Hepatocyte (in vitro differentiated cells): ENCODE results near the gene TGFB1. TPM values are rescaled to one million over a fixed set of nuclear protein-coding genes. Genes with fewer than 3 reads are reported as not detected.
"Not testable (repeated sequence)": the region's sequence is repeated elsewhere in the genome, so short reads cannot be mapped to it uniquely, and the experiment has no call there.

ENCODE experiments used
- DNase-seq: peaks from one replicate; pipeline ENCODE4 v3.0.0-alpha.2; 2016; ENCODE audit warnings: low spot score
- H2AFZ ChIP-seq: fragments of 200-600 bp; sonication (generic); 2 replicates; pipeline ENCODE4 v1.6.0; 2016; ENCODE audit warnings: antibody characterized with exemption, mild to moderate bottlenecking
- H3K27ac ChIP-seq: fragments of 200-600 bp; sonication (generic); 2 replicates; pipeline ENCODE4 v1.5.1; 2016; ENCODE audit warnings: mild to moderate bottlenecking
- H3K27me3 ChIP-seq: fragments of 200-600 bp; sonication (generic); 2 replicates; pipeline ENCODE4 v1.6.1; 2016
- H3K36me3 ChIP-seq: fragments of 200-600 bp; sonication (generic); replicated peaks from 2 replicates; pipeline ENCODE4 v1.5.1; 2016; ENCODE audit warnings: low read depth; ENCODE audit not compliant: insufficient read depth
- H3K4me1 ChIP-seq: fragments of 200-600 bp; sonication (generic); 2 replicates; pipeline ENCODE4 v1.5.1; 2016; ENCODE audit warnings: mild to moderate bottlenecking, moderate library complexity; ENCODE audit not compliant: insufficient read depth
- H3K4me2 ChIP-seq: fragments of 200-600 bp; sonication (generic); 2 replicates; pipeline ENCODE4 v1.6.0; 2016
- H3K4me3 ChIP-seq: fragments of 200-600 bp; sonication (generic); 2 replicates; pipeline ENCODE4 v1.5.1; 2016; ENCODE audit warnings: mild to moderate bottlenecking
- H3K79me2 ChIP-seq: fragments of 200-600 bp; sonication (generic); 2 replicates; pipeline ENCODE4 v1.6.0; 2017; ENCODE audit warnings: mild to moderate bottlenecking
- H3K9me2 ChIP-seq: fragments of 200-600 bp; sonication (generic); replicated peaks from 2 replicates; pipeline ENCODE4 v1.6.0; 2017; ENCODE audit warnings: mild to moderate bottlenecking; ENCODE audit not compliant: insufficient read depth
- H3K9me3 ChIP-seq: fragments of 200-600 bp; sonication (generic); 2 replicates; pipeline ENCODE4 v1.5.1; 2016; ENCODE audit warnings: low read depth, mild to moderate bottlenecking
- H4K20me1 ChIP-seq: fragments of 200-600 bp; sonication (generic); 2 replicates; pipeline ENCODE4 v1.6.0; 2016; ENCODE audit warnings: mild to moderate bottlenecking; ENCODE audit not compliant: insufficient read depth, poor library complexity, severe bottlenecking
- EZH2 ChIP-seq: fragments of 200-600 bp; sonication (generic); IDR thresholded peaks from 2 replicates; pipeline ENCODE4 v1.6.1; 2016; ENCODE audit warnings: antibody characterized with exemption, mild to moderate bottlenecking, borderline replicate concordance
- EZH2phosphoT487 ChIP-seq: fragments of 200-600 bp; sonication (generic); IDR thresholded peaks from one replicate; pipeline ENCODE4 v1.6.1; 2018; ENCODE audit warnings: antibody characterized with exemption, mild to moderate bottlenecking, low read depth, moderate library complexity; ENCODE audit not compliant: unreplicated experiment, severe bottlenecking
- WGBS: methylation state at CpG from one replicate; pipeline ENCODE4 v1.1.6; 2016; ENCODE audit warnings: low lambda C conversion rate; ENCODE audit errors: missing lambda C conversion rate; 5-methylcytosine and 5-hydroxymethylcytosine counted together
- polyA plus RNA-seq: library from polyadenylated mRNA; unstranded; fragments of >200 nt; fragmentation: Nextera tagmentation; extraction: Ambion mirVana; gene quantifications from 2 replicates; pipeline ENCODE4 v1.2.1, GENCODE V29; 2016
- small RNA-seq: library from RNA; depleted of rRNA; stranded (forward); fragments of <200 nt; gene quantifications from one replicate; pipeline ENCODE3, GENCODE V24; 2014
- total RNA-seq: library from RNA; depleted of rRNA; stranded (reverse); fragments of >200 nt; gene quantifications from 2 replicates; pipeline ENCODE4 v1.2.3, GENCODE V29; 2014
- TF ChIP-seq, protein P1 (sequence below): fragments of 200-600 bp; sonication (generic); IDR thresholded peaks from 2 replicates; pipeline ENCODE4 v1.5.1; 2016; ENCODE audit warnings: antibody characterized with exemption, mild to moderate bottlenecking; ENCODE audit not compliant: poor library complexity

TGFB1 gene
- total and polyA plus RNA-seq, 2 experiments from 2014 or later: 17.1 to 122 TPM

DNA sequence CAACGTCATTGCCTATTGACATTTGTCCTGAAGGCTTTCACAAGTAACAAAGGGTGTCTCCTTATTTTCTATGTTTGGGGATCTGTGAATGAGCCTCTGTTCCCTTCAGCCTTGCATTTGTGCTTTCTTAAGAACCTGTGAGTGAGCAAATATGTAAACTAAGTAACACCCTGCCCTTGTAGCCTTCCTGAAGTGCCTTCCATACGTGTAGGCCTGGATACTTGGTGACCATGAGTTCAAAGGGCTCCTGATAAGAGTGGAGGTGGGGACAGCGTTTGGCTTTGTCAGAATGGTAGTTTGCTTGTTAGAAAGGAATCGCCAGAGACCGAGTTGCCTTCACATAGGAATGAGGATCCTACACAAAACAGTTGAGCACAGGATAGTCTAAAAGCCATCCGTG, 58.2 kb downstream of the TGFB1 start:
- H3K27me3 ChIP-seq: no peaks in the 10 kb centered on the region
- H3K9me2 ChIP-seq: no peaks in the 10 kb centered on the region
- H3K36me3 ChIP-seq: peaks cover 10% of the 10 kb centered on the region
- H3K9me3 ChIP-seq: no peaks in the 10 kb centered on the region
- peaks cover 24% of the 10 kb centered on the region for H3K4me1 ChIP-seq
- peak overlapping the region; percentile 50 for H3K27ac ChIP-seq
- no peak overlapping the region for H3K4me3 ChIP-seq
- TF ChIP-seq EZH2phosphoT487 (no peak), EZH2 (no peak)
- TF ChIP-seq, protein P1, sequence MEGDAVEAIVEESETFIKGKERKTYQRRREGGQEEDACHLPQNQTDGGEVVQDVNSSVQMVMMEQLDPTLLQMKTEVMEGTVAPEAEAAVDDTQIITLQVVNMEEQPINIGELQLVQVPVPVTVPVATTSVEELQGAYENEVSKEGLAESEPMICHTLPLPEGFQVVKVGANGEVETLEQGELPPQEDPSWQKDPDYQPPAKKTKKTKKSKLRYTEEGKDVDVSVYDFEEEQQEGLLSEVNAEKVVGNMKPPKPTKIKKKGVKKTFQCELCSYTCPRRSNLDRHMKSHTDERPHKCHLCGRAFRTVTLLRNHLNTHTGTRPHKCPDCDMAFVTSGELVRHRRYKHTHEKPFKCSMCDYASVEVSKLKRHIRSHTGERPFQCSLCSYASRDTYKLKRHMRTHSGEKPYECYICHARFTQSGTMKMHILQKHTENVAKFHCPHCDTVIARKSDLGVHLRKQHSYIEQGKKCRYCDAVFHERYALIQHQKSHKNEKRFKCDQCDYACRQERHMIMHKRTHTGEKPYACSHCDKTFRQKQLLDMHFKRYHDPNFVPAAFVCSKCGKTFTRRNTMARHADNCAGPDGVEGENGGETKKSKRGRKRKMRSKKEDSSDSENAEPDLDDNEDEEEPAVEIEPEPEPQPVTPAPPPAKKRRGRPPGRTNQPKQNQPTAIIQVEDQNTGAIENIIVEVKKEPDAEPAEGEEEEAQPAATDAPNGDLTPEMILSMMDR: no peak
- DNase-seq: peak; percentile 48
- no peak overlapping the region for H2AFZ ChIP-seq
- H3K4me2 ChIP-seq: no peak overlapping the region
- H3K79me2 ChIP-seq: peaks cover 29% of the 10 kb centered on the region
- H4K20me1 ChIP-seq: peaks cover 4% of the 10 kb centered on the region
- 53% methylated on average over 6 of the region's 6 CpGs for WGBS

DNA sequence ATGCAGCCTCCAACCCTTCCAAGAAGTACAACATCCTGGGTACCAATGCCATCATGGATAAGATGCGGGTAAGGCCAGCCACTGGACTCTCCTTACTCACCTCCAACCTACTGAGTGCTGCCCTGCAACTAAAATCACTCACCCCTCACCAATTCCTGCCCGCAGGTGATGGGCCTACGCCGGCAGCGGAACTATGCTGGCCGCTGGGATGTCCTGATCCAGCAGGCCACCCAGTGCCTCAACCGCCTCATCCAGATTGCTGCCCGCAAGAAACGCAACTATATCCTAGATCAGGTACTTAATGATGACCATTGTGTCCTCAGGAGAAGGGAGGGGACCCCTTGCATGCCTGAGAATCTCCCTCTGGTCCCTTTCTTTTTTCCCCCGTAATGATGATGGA, 59.3 kb downstream of the TGFB1 start:
- Histone ChIP-seq H3K9me2 (no peaks in the 10 kb centered on the region), H3K79me2 (peaks cover 34% of the 10 kb centered on the region), H3K4me1 (peaks cover 24% of the 10 kb centered on the region), H3K27me3 (no peaks in the 10 kb centered on the region), H3K36me3 (peaks cover 10% of the 10 kb centered on the region), H3K27ac (no peak overlapping the region), H4K20me1 (peaks cover 4% of the 10 kb centered on the region), H2AFZ (no peak overlapping the region), H3K4me2 (no peak overlapping the region), H3K9me3 (no peaks in the 10 kb centered on the region), H3K4me3 (no peak overlapping the region)
- DNase-seq: no peak
- 98% methylated on average over 10 of the region's 10 CpGs for WGBS
- TF ChIP-seq EZH2phosphoT487: no peak

DNA sequence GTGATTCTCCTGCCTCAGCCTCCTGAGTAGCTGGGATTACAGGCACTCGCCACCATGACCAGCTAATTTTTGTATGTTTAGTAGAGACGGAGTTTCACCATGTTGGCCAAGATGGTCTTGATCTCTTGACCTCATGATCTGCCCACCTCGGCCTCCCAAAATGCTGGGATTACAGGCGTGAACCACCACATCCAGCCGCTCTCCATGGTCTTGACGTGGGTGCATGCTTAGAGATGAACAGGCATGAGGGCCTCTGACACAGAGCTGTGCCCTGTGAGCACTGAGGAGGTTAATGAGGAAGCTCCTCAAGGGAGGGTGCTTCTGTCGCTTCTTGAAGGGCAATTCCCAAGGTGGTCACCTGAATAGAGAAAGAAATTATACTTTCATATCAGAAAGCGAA, 63.9 kb downstream of the TGFB1 start:
- not testable (repeated sequence) for H3K9me3 ChIP-seq, H3K4me3 ChIP-seq, DNase-seq, H4K20me1 ChIP-seq, H3K4me2 ChIP-seq, H2AFZ ChIP-seq, H3K4me1 ChIP-seq, H3K27me3 ChIP-seq, H3K9me2 ChIP-seq, H3K27ac ChIP-seq
- Histone ChIP-seq H3K36me3 (peaks cover 10% of the 10 kb centered on the region), H3K79me2 (peaks cover 38% of the 10 kb centered on the region)
- 95% methylated on average over 8 of the region's 8 CpGs for WGBS

DNA sequence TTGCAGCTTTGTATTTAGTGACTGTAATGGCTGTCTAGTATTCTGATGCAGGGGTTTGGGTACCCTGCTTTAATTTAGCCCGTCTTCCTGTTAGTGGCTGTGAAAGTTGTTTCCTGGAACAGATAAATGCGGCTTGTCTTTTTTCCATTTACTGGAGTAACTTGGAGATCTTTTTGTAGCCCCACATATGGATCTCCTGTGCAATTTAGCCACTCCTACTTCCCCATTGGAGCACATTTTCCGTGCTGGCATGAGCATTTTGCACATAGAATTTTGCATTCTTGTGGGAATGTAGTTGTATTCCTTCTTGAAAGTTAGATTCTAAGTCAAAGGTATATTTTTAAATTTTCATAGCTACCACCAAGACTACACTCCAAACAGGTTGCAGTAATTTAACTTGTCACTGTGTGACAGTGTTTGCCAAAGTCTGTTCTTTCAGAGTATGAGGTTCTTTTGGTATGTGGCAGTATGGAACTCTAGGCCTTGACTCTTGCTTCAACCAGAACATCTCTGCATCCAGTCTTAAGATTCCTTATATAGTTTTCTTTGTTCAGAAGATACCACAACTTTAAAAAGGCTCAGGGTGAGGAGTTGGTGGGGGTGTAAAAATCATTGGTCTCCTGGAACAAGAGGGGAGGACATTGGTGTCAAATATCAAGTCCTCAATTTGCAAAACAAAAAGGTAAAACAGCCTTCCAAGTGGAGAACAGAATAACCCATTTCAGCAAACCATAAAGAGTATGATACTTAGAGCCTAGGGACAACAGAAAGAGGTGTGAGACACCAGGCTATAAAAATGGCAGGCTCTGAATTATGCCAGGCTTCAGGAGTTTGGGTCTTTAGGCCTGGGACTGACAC, 64.8 kb downstream of the TGFB1 start:
- H3K4me1 ChIP-seq: no peaks in the 10 kb centered on the region
- peaks cover 38% of the 10 kb centered on the region for H3K79me2 ChIP-seq
- no peak overlapping the region for H3K4me3 ChIP-seq
- peaks cover 4% of the 10 kb centered on the region for H4K20me1 ChIP-seq
- no peak overlapping the region for H3K27ac ChIP-seq
- no peaks in the 10 kb centered on the region for H3K27me3 ChIP-seq
- H3K36me3 ChIP-seq: peaks cover 10% of the 10 kb centered on the region
- no peaks in the 10 kb centered on the region for H3K9me3 ChIP-seq
- no peak for TF ChIP-seq EZH2phosphoT487
- no peak for TF ChIP-seq EZH2
- TF ChIP-seq, protein P1: no peak
- no peak overlapping the region for H2AFZ ChIP-seq
- 94% methylated on average over 3 of the region's 3 CpGs for WGBS
- H3K9me2 ChIP-seq: no peaks in the 10 kb centered on the region
- DNase-seq: no peak
- H3K4me2 ChIP-seq: no peak overlapping the region

Small RNA genes lying within 50 kb of the gene (small RNA-seq; reads per million reads assigned to genes)
- gene RN7SL34P: not detected

Other genes with a start within 250 kb of the TGFB1 start
- gene CYP2F1, start 239.5 kb downstream of the TGFB1 start, total RNA-seq: not detected in 2 replicates
- gene CYP2F1, start 239.5 kb downstream of the TGFB1 start, polyA plus RNA-seq: not detected in 2 replicates
- 8.5 and 11.6 TPM in 2 replicates for gene CYP2S1, start 160.7 kb downstream of the TGFB1 start, total RNA-seq
- 23.7 and 26.0 TPM in 2 replicates for gene CYP2S1, start 160.7 kb downstream of the TGFB1 start, polyA plus RNA-seq
- 35.0 and 45.9 TPM in 2 replicates for gene AXL, start 134.7 kb downstream of the TGFB1 start, total RNA-seq
- gene AXL, start 134.7 kb downstream of the TGFB1 start, polyA plus RNA-seq: 15.0 and 17.3 TPM in 2 replicates
- 92.8 and 98.5 TPM in 2 replicates for gene HNRNPUL1, start 89.5 kb downstream of the TGFB1 start, total RNA-seq
- 111 and 115 TPM in 2 replicates for gene HNRNPUL1, start 89.5 kb downstream of the TGFB1 start, polyA plus RNA-seq
- 11.4 and 15.1 TPM in 2 replicates for gene CCDC97, start 43.8 kb downstream of the TGFB1 start, total RNA-seq
- gene CCDC97, start 43.8 kb downstream of the TGFB1 start, polyA plus RNA-seq: 24.4 and 32.7 TPM in 2 replicates
- 5.3 and 6.0 TPM in 2 replicates for gene B9D2, start 10.2 kb upstream of the TGFB1 start, total RNA-seq
- 9.6 and 13.2 TPM in 2 replicates for gene B9D2, start 10.2 kb upstream of the TGFB1 start, polyA plus RNA-seq
- 23.6 and 27.5 TPM in 2 replicates for gene TMEM91, start 22.6 kb upstream of the TGFB1 start, total RNA-seq
- 51.8 and 55.7 TPM in 2 replicates for gene TMEM91, start 22.6 kb upstream of the TGFB1 start, polyA plus RNA-seq
- gene EXOSC5, start 43.4 kb upstream of the TGFB1 start, total RNA-seq: 7.4 and 13.7 TPM in 2 replicates
- gene EXOSC5, start 43.4 kb upstream of the TGFB1 start, polyA plus RNA-seq: 21.2 and 22.4 TPM in 2 replicates
- 28.1 and 30.3 TPM in 2 replicates for gene BCKDHA, start 43.9 kb upstream of the TGFB1 start, total RNA-seq
- 30.3 and 39.6 TPM in 2 replicates for gene BCKDHA, start 43.9 kb upstream of the TGFB1 start, polyA plus RNA-seq
- gene B3GNT8, start 73.5 kb upstream of the TGFB1 start, total RNA-seq: 5.3 and 9.2 TPM in 2 replicates
- 14.6 and 17.7 TPM in 2 replicates for gene B3GNT8, start 73.5 kb upstream of the TGFB1 start, polyA plus RNA-seq
- 54.7 and 62.0 TPM in 2 replicates for gene DMAC2, start 86.0 kb upstream of the TGFB1 start, total RNA-seq
- 63.9 and 66.8 TPM in 2 replicates for gene DMAC2, start 86.0 kb upstream of the TGFB1 start, polyA plus RNA-seq
- gene ERICH4, start 89.2 kb upstream of the TGFB1 start, total RNA-seq: 2.3 and 3.7 TPM in 2 replicates
- 1.1 and 4.3 TPM in 2 replicates for gene ERICH4, start 89.2 kb upstream of the TGFB1 start, polyA plus RNA-seq
- gene CEACAM21, start 222.2 kb upstream of the TGFB1 start, total RNA-seq: 0.33 TPM in 1 of 2 replicates, not detected in the other
- not detected in 2 replicates for gene CEACAM21, start 222.2 kb upstream of the TGFB1 start, polyA plus RNA-seq